A549 (cell line): ENCODE measurements around the gene POC1A. TPM values are rescaled to one million over a fixed set of nuclear protein-coding genes. Genes with fewer than 3 reads are reported as not detected.

Source experiments
- ATAC-seq, 2 experiments: fragments of 200-7000 bp in 1 of 2; fragments of >200 bp in 1 of 2; cut with Nextera tagmentation in 1 of 2; cut with Tn5 transposase in 1 of 2; 3 replicates each; pipeline versions ENCODE4 v1.8.0 to v1.9.1; 2018 to 2020; ENCODE audit warnings: mild to moderate bottlenecking in 1 of 2, moderate library complexity in 1 of 2
- CTCF ChIA-PET: fragments of 300-600 bp; sonication (Branson Sonifier 250); formaldehyde crosslinking; extraction: SDS; loops from one replicate; lab custom pipeline; 2021; ENCODE audit warnings: antibody characterized with exemption, inconsistent platforms; lab: Yijun Ruan, JAX
- POLR2A ChIA-PET: fragments of 350-600 bp; formaldehyde crosslinking; extraction: SDS; loops from one replicate; lab custom pipeline; 2021; ENCODE audit warnings: antibody characterized with exemption, inconsistent platforms; lab: Yijun Ruan, JAX
- DNase-seq, 2 experiments: peaks; one replicate each; pipeline versions ENCODE4 v3.0.0 to v3.0.0-alpha.2; 2011 to 2016; ENCODE audit warnings: low read depth in 1 of 2, low spot score in 1 of 2
- FAIRE-seq: peaks from 2 replicates; lab custom pipeline; 2011; peaks lifted over from hg19 to GRCh38; lab: Jason Lieb, UNC
- H3K27ac ChIP-seq, 2 experiments: fragments of >200 bp; sonication (Bioruptor Twin); formaldehyde crosslinking; 3 replicates each; pipeline ENCODE4 v1.5.1; 2016 to 2017
- H3K4me1 ChIP-seq: fragments of >200 bp; sonication (Bioruptor Twin); formaldehyde crosslinking; 3 replicates; pipeline ENCODE4 v1.6.1; 2016
- H3K4me2 ChIP-seq: fragments of >200 bp; sonication (Bioruptor Twin); formaldehyde crosslinking; 3 replicates; pipeline ENCODE4 v1.6.1; 2016
- H3K4me3 ChIP-seq: fragments of >200 bp; sonication (Bioruptor Twin); formaldehyde crosslinking; 3 replicates; pipeline ENCODE4 v1.5.1; 2016
- H3K9me3 ChIP-seq: fragments of >200 bp; sonication (Bioruptor Twin); formaldehyde crosslinking; 3 replicates; pipeline ENCODE4 v1.6.1; 2016
- ATOH8 ChIP-seq: fragments of 250-450 bp; sonication (Bioruptor Pico); IDR thresholded peaks from 2 replicates; pipeline ENCODE4 v1.5.0; 2020; ENCODE audit warnings: low read depth, mild to moderate bottlenecking, moderate library complexity
- CBX2 ChIP-seq: fragments of 200-600 bp; sonication (generic); IDR thresholded peaks from 2 replicates; pipeline ENCODE4 v1.6.1; 2016; ENCODE audit warnings: low read depth, mild to moderate bottlenecking, borderline replicate concordance
- CTCF ChIP-seq: fragments of >200 bp; sonication (Bioruptor Twin); formaldehyde crosslinking; IDR thresholded peaks from 3 replicates; pipeline ENCODE4 v1.5.1; 2016
- EP300 ChIP-seq, 2 experiments: fragments of >200 bp; sonication (Bioruptor Twin); formaldehyde crosslinking; IDR thresholded peaks; 2 replicates in 1 of 2; 3 replicates in 1 of 2; pipeline ENCODE4 v1.6.1; 2016 to 2017
- FOSL2 ChIP-seq, 2 experiments: fragments of 450-650 bp in 1 of 2; fragments of >200 bp in 1 of 2; sonication (Bioruptor Twin) in 1 of 2; formaldehyde crosslinking; IDR thresholded peaks; 2 replicates each; pipeline versions ENCODE4 v1.5.0 to v1.6.1; 2016 to 2020; ENCODE audit warnings: mild to moderate bottlenecking in 1 of 2, moderate library complexity in 1 of 2
- MAZ ChIP-seq: fragments of 150-350 bp; IDR thresholded peaks from 2 replicates; pipeline ENCODE4 v1.6.1; 2014; ENCODE audit warnings: antibody characterized with exemption, low read depth, low read length, borderline replicate concordance
- POLR2AphosphoS2 ChIP-seq: conservative IDR thresholded peaks from 2 replicates; pipeline ENCODE4 v1.6.1; 2012; ENCODE audit warnings: low read length, improper control_type of control experiment, inconsistent platforms
- RARB ChIP-seq: fragments of 250-450 bp; sonication (Bioruptor Pico); IDR thresholded peaks from 2 replicates; pipeline ENCODE4 v1.8.0; 2021; ENCODE audit warnings: mild to moderate bottlenecking, moderate library complexity
- RCOR1 ChIP-seq: fragments of 150-350 bp; IDR thresholded peaks from 2 replicates; pipeline ENCODE4 v1.6.1; 2014; ENCODE audit warnings: antibody characterized with exemption, low read length, low read depth
- REST ChIP-seq: fragments of 200-600 bp; sonication (generic); IDR thresholded peaks from 2 replicates; pipeline ENCODE4 v1.6.1; 2016; ENCODE audit warnings: antibody characterized with exemption, mild to moderate bottlenecking, moderate library complexity
- WGBS: methylation state at CpG from one replicate; pipeline ENCODE4 v1.1.6; 2017; ENCODE audit errors: missing lambda C conversion rate; 5-methylcytosine and 5-hydroxymethylcytosine counted together
- polyA plus RNA-seq, 4 experiments: library from polyadenylated mRNA; depleted of rRNA in 3 of 4; stranded (reverse); fragments of >200 nt; fragmentation: RNase III in 1 of 4; extraction: RNeasy Plus Mini Kit Qiagen cat#74134 plus additional on column Dnase treatment in 1 of 4; gene quantifications; 2 replicates in 3 of 4; 3 replicates in 1 of 4; pipeline ENCODE4 v1.2.3, GENCODE V29; 2011 to 2017

Gene POC1A
- polyA plus RNA-seq, 2 of the 4 experiments (the other 2 are of a cell fraction), result 9.4 to 14.1 TPM

DNA sequence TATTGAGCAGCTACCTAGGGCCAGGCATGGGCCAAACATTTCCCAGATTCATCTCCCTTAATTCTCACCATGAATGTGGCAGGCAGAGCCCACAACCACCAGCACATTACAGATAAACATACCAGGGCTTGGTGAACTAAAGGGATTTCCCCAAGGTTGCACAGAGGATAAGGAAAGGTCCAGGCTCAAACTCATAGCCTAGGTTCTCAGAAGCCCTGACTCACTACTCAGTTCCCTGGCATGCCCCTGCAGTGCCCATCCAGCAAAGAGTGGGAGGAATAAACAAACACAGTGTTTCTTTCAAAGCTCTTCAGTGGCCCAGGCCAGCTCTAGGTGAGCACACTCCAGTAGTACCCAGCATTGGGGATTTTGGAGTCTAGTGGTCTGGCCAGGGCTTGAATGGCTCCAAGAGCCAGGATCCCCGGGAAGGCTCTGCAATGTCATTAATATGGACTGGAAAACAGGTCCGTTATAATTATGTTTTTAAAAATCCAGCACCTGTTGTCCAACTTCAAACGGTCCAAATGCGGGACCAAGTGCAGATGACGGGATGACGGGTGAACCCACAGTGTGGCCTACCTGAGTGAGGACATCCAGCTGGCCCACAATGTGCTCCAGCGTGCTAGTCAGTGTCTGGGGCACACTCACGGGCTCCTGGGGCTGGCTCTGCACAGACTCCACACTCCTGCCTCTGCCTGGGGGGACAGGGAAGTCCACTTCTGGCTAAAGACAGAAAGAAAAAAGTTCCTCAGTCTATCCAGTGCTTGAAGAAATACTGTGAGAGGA is 58.0 kb downstream of the POC1A start:
- ATAC-seq, result no peak
- Histone ChIP-seq H3K4me2 (no peak overlapping the region), H3K27ac (no peak overlapping the region), H3K4me3 (no peak overlapping the region), H3K9me3 (0 out of 3 replicates have a peak, but pooled peaks cover 3% of the 10 kb centered on the region), H3K4me1 (no peaks in the 10 kb centered on the region)
- no peak for FAIRE-seq
- POLR2A ChIA-PET, result no interaction called here
- no peak for TF ChIP-seq RCOR1
- TF ChIP-seq CTCF, result no peak
- TF ChIP-seq REST, result no peak
- TF ChIP-seq ATOH8, result no peak
- TF ChIP-seq MAZ, result no peak
- no peak for TF ChIP-seq FOSL2 (IDR thresholded peaks at IDR 0.05)
- TF ChIP-seq FOSL2 (CRISPR knock-in tag; IDR thresholded peaks at IDR 0.05), result no peak
- TF ChIP-seq CBX2, result no peak
- no peak for TF ChIP-seq EP300 (IDR thresholded peaks at IDR 0.05)
- no peak for TF ChIP-seq POLR2AphosphoS2
- DNase-seq, result no peak
- 94% methylated on average over 8 of the region's 8 CpGs for WGBS
- CTCF ChIA-PET, result interaction anchor here (1.1 kb wide), 1 partner anchor 27 kb away, joined by 3 read pairs; no protein-coding TSS in a partner anchor

- ChIA-PET CTCF (interaction anchor here (1.2 kb wide), 1 partner anchor 50 kb away, joined by 3 read pairs; no protein-coding TSS in a partner anchor), POLR2A (no interaction called here)
- Histone ChIP-seq H3K27ac (no peak overlapping the region), H3K4me2 (no peak overlapping the region), H3K4me1 (no peaks in the 10 kb centered on the region), H3K9me3 (no peaks in the 10 kb centered on the region), H3K4me3 (no peak overlapping the region)
- WGBS, result 97% methylated on average over 11 of the region's 11 CpGs
- no peak for TF ChIP-seq RARB (CRISPR knock-in tag)
- ATAC-seq, result no peak
- no peak for DNase-seq
- FAIRE-seq, result no peak
These were observed 59.4 kb downstream of the POC1A start for GRCh38 chr3:52094571-52095485.
